Left ventricle myocardium inferior (tissue), 1 donor: ENCODE results near the gene DEPDC5. TPM values are rescaled to one million over a fixed set of nuclear protein-coding genes. Genes with fewer than 3 reads are reported as not detected.

Experiments
- DNase-seq: peaks from one replicate; pipeline ENCODE4 v3.0.0-alpha.2; 2020
- H3K27ac ChIP-seq: fragments of 200-600 bp; replicated peaks from 2 replicates; pipeline ENCODE4 v1.8.0; 2021
- H3K27me3 ChIP-seq: fragments of 200-600 bp; 2 replicates; pipeline ENCODE4 v1.8.0; 2021; ENCODE audit warnings: low read depth
- H3K36me3 ChIP-seq: fragments of 200-600 bp; 2 replicates; pipeline ENCODE4 v1.8.0; 2021
- H3K4me1 ChIP-seq: fragments of 200-600 bp; 2 replicates; pipeline ENCODE4 v1.8.0; 2021
- H3K4me3 ChIP-seq: fragments of 200-600 bp; 2 replicates; pipeline ENCODE4 v1.8.0; 2021; ENCODE audit warnings: mild to moderate bottlenecking, moderate library complexity
- H3K9me3 ChIP-seq: fragments of 200-600 bp; replicated peaks from 2 replicates; pipeline ENCODE4 v1.8.0; 2021
- intact Hi-C: fragments of 100-400 bp; cut with micrococcal nuclease; formaldehyde crosslinking; loops from one replicate; pipeline ENCODE4 v1.11.0; 2022
- total RNA-seq: library from RNA; stranded (reverse); fragmentation: NEBNext Ultra II Directional; extraction: Animal tissue kit (Norgen Biotek cat#: 25700); gene quantifications from one replicate; pipeline ENCODE4 v1.2.1, GENCODE V29; 2021
- TF ChIP-seq, protein P1 (sequence below): fragments of 200-600 bp; IDR thresholded peaks from 2 replicates; pipeline ENCODE4 v1.8.0; 2021; ENCODE audit warnings: antibody characterized with exemption, mild to moderate bottlenecking, borderline replicate concordance
- donor health status: DM: no; HTN: yes; CAD: no; lungs with severe emphysema.

DEPDC5 gene
- total RNA-seq, 1 donor from 2014 or later: 11.4 TPM

- peaks cover 92% of the 10 kb centered on the region for H3K36me3 ChIP-seq
- intact Hi-C loops: no loop called here
- H3K27me3 ChIP-seq: no peaks in the 10 kb centered on the region
- TF ChIP-seq, protein P1, sequence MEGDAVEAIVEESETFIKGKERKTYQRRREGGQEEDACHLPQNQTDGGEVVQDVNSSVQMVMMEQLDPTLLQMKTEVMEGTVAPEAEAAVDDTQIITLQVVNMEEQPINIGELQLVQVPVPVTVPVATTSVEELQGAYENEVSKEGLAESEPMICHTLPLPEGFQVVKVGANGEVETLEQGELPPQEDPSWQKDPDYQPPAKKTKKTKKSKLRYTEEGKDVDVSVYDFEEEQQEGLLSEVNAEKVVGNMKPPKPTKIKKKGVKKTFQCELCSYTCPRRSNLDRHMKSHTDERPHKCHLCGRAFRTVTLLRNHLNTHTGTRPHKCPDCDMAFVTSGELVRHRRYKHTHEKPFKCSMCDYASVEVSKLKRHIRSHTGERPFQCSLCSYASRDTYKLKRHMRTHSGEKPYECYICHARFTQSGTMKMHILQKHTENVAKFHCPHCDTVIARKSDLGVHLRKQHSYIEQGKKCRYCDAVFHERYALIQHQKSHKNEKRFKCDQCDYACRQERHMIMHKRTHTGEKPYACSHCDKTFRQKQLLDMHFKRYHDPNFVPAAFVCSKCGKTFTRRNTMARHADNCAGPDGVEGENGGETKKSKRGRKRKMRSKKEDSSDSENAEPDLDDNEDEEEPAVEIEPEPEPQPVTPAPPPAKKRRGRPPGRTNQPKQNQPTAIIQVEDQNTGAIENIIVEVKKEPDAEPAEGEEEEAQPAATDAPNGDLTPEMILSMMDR: no peak
- H3K9me3 ChIP-seq: no peaks in the 10 kb centered on the region
- no peaks in the 10 kb centered on the region for H3K4me1 ChIP-seq
- DNase-seq: no peak
- H3K27ac ChIP-seq: no peak overlapping the region
- no peak overlapping the region for H3K4me3 ChIP-seq
These were observed 87.4 kb downstream of the DEPDC5 start for GRCh38 chr22:31841078-31841827.

- H3K27ac ChIP-seq: no peak overlapping the region
- intact Hi-C loops: no loop called here
- no peaks in the 10 kb centered on the region for H3K27me3 ChIP-seq
- no peak overlapping the region for H3K4me3 ChIP-seq
- H3K9me3 ChIP-seq: no peaks in the 10 kb centered on the region
- TF ChIP-seq, protein P1: no peak
- H3K36me3 ChIP-seq: peaks cover 92% of the 10 kb centered on the region
- no peak for DNase-seq
- no peaks in the 10 kb centered on the region for H3K4me1 ChIP-seq
These were observed 89.7 kb downstream of the DEPDC5 start for GRCh38 chr22:31843526-31843925.

DNA sequence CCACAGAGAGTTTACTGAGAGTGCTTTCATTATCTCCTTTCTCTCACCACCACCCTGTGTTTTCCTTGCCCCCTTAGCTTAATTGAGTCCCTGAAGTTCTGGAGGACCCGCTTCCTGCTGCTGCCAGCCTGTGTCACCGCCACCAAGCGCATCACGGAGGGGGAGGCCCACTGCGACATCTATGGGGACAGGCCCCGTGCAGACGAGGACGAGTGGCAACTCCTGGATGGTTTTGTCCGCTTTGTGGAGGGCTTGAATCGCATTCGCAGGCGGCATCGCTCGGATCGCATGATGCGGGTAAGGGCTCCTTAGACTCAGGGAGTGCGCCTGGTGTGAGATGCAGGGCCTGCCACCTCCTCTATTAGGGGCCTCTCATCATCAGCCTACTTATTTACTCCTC lies 91.1 kb downstream of the DEPDC5 start:
- Histone ChIP-seq H3K36me3 (peaks cover 95% of the 10 kb centered on the region), H3K27me3 (no peaks in the 10 kb centered on the region), H3K4me3 (no peak overlapping the region), H3K4me1 (peaks cover 4% of the 10 kb centered on the region), H3K27ac (no peak overlapping the region), H3K9me3 (no peaks in the 10 kb centered on the region)
- intact Hi-C loops: no loop called here
- DNase-seq: no peak
- TF ChIP-seq, protein P1: no peak

GRCh38 chr22:31846161-31847115 lies 92.6 kb downstream of the DEPDC5 start:
- Histone ChIP-seq H3K9me3 (no peaks in the 10 kb centered on the region), H3K27me3 (no peaks in the 10 kb centered on the region), H3K4me1 (peaks cover 11% of the 10 kb centered on the region), H3K4me3 (no peak overlapping the region), H3K27ac (no peak overlapping the region), H3K36me3 (peaks cover 80% of the 10 kb centered on the region)
- DNase-seq: no peak
- intact Hi-C loops: no loop called here
- TF ChIP-seq, protein P1: peak; percentile 10

GRCh38 chr22:31848411-31848810 lies 94.6 kb downstream of the DEPDC5 start:
- H3K27me3 ChIP-seq: no peaks in the 10 kb centered on the region
- TF ChIP-seq, protein P1: no peak
- DNase-seq: no peak
- no peak overlapping the region for H3K27ac ChIP-seq
- no peak overlapping the region for H3K4me3 ChIP-seq
- peaks cover 11% of the 10 kb centered on the region for H3K4me1 ChIP-seq
- intact Hi-C loops: no loop called here
- H3K9me3 ChIP-seq: no peaks in the 10 kb centered on the region
- H3K36me3 ChIP-seq: peaks cover 73% of the 10 kb centered on the region
